Mesenchymal stem cell (in vitro differentiated cells and primary cell): Measurements from ENCODE around the gene TRPV4.

Experiments used
- DNase-seq: peaks from one replicate; pipeline ENCODE4 v3.0.0-alpha.2; 2013
- H2AFZ ChIP-seq: one replicate; pipeline ENCODE4 v1.6.1; 2013; ENCODE audit warnings: low read depth, mild to moderate bottlenecking, control low read depth, inconsistent platforms, low read length, moderate library complexity
- H2AK5ac ChIP-seq: 2 replicates; pipeline ENCODE4 v1.6.1; 2013; ENCODE audit warnings: low read length, moderate library complexity, mild to moderate bottlenecking, inconsistent platforms; ENCODE audit not compliant: severe bottlenecking
- H2BK120ac ChIP-seq: one replicate; pipeline ENCODE4 v1.6.1; 2013; ENCODE audit warnings: low read depth, mild to moderate bottlenecking, inconsistent platforms, low read length, moderate library complexity
- H2BK12ac ChIP-seq, 2 experiments: one replicate each; pipeline ENCODE4 v1.6.1; 2013; ENCODE audit warnings: inconsistent platforms in 2 of 2, low read length in 2 of 2, mild to moderate bottlenecking in 2 of 2, moderate library complexity in 2 of 2, control low read depth in 1 of 2
- H2BK15ac ChIP-seq: one replicate; pipeline ENCODE4 v1.6.1; 2013; ENCODE audit warnings: mild to moderate bottlenecking, low read depth, inconsistent platforms; ENCODE audit not compliant: poor library complexity, severe bottlenecking
- H2BK5ac ChIP-seq: 2 replicates; pipeline ENCODE4 v1.6.1; 2013; ENCODE audit warnings: low read depth, mild to moderate bottlenecking, low read length, control low read depth, inconsistent platforms; ENCODE audit not compliant: poor library complexity, severe bottlenecking
- H3K14ac ChIP-seq, 2 experiments: one replicate each; pipeline ENCODE4 v1.6.1; 2013; ENCODE audit warnings: inconsistent platforms in 2 of 2, low read length in 2 of 2, control low read depth in 1 of 2, mild to moderate bottlenecking in 1 of 2, moderate library complexity in 1 of 2
- H3K18ac ChIP-seq, 2 experiments: one replicate each; pipeline ENCODE4 v1.6.1; 2013; ENCODE audit warnings: inconsistent platforms in 2 of 2, low read length in 2 of 2, control low read depth in 1 of 2, low read depth in 1 of 2, mild to moderate bottlenecking in 1 of 2
- H3K23ac ChIP-seq, 2 experiments: one replicate each; pipeline ENCODE4 v1.6.1; 2013; ENCODE audit warnings: inconsistent platforms in 2 of 2, low read length in 2 of 2, mild to moderate bottlenecking in 2 of 2, moderate library complexity in 2 of 2, control low read depth in 1 of 2
- H3K27ac ChIP-seq: 2 replicates; pipeline ENCODE4 v1.5.1; 2013; ENCODE audit warnings: mild to moderate bottlenecking, moderate library complexity, low read length, control low read depth, inconsistent platforms; ENCODE audit not compliant: poor library complexity, severe bottlenecking
- H3K27me3 ChIP-seq, 2 experiments: 2 replicates each; pipeline versions ENCODE4 v1.6.1 to v1.7.0; 2013; ENCODE audit warnings: low read length in 2 of 2, mild to moderate bottlenecking in 2 of 2, moderate library complexity in 2 of 2, control low read depth in 1 of 2, inconsistent platforms in 1 of 2; ENCODE audit not compliant: control insufficient read depth in 1 of 2, insufficient read depth in 1 of 2
- H3K36me3 ChIP-seq, 2 experiments: 2 replicates each; pipeline versions ENCODE4 v1.6.1 to v1.7.0; 2013; ENCODE audit warnings: low read length in 2 of 2, control low read depth in 1 of 2, inconsistent platforms in 1 of 2, low read depth in 1 of 2, mild to moderate bottlenecking in 1 of 2; ENCODE audit not compliant: insufficient read depth in 2 of 2, control insufficient read depth in 1 of 2
- H3K4ac ChIP-seq, 2 experiments: one replicate each; pipeline ENCODE4 v1.6.1; 2013; ENCODE audit warnings: inconsistent platforms in 2 of 2, low read length in 2 of 2, mild to moderate bottlenecking in 2 of 2, moderate library complexity in 2 of 2, control low read depth in 1 of 2, low read depth in 1 of 2
- H3K4me1 ChIP-seq: 2 replicates; pipeline ENCODE4 v1.6.1; 2013; ENCODE audit warnings: low read depth, low read length, control low read depth; ENCODE audit not compliant: control insufficient read depth, insufficient read depth
- H3K4me2 ChIP-seq: 2 replicates; pipeline ENCODE4 v1.6.1; 2013; ENCODE audit warnings: low read length, mild to moderate bottlenecking, inconsistent platforms; ENCODE audit not compliant: poor library complexity, severe bottlenecking
- H3K4me3 ChIP-seq, 2 experiments: 2 replicates each; pipeline versions ENCODE4 v1.5.1 to v1.7.0; 2013; ENCODE audit warnings: low read length in 2 of 2, mild to moderate bottlenecking in 2 of 2, control low read depth in 1 of 2, low read depth in 1 of 2; ENCODE audit not compliant: insufficient read depth in 1 of 2
- H3K79me1 ChIP-seq: replicated peaks from 2 replicates; pipeline ENCODE4 v1.6.1; 2013; ENCODE audit warnings: mild to moderate bottlenecking, control low read depth, low read length, inconsistent platforms; ENCODE audit not compliant: poor library complexity, severe bottlenecking
- H3K9ac ChIP-seq: 2 replicates; pipeline ENCODE4 v1.7.0; 2013; ENCODE audit warnings: mild to moderate bottlenecking, low read length, moderate library complexity
- H3K9me3 ChIP-seq: 2 replicates; pipeline ENCODE4 v1.7.0; 2013; ENCODE audit warnings: mild to moderate bottlenecking, low read length; ENCODE audit not compliant: control insufficient read depth
- H4K8ac ChIP-seq: one replicate; pipeline ENCODE4 v1.6.1; 2013; ENCODE audit warnings: inconsistent platforms, mild to moderate bottlenecking, low read length, moderate library complexity
- H4K91ac ChIP-seq: one replicate; pipeline ENCODE4 v1.6.1; 2013; ENCODE audit warnings: mild to moderate bottlenecking, low read length, inconsistent platforms
- WGBS: methylation state at CpG from one replicate; pipeline ENCODE4 v1.1.7; 2013; ENCODE audit warnings: mixed read lengths; 5-methylcytosine and 5-hydroxymethylcytosine counted together

TRPV4 gene

DNA sequence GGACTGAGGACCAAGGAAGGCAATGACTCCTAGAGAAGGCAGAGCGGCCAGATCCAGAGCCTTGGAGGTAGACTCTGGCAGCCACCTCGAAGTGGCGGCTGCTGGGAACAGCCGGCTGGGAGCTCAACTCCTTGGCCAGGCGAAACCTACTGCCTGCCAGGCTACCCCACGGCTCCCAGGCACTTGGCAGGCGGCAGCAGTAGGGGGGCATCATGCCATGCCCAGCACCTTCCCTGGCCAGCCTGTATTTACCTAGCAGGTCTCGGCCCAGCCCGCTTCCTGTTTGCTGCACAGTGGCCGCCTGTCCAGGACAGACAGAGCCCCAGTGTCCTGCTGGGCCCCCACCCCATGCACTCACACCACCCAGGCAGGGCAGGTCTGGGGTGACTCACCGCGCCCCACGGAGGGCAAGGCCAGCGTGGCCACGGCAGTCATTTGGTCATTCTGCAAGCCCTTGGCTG, 10.2 kb downstream of the TRPV4 start:
- Histone ChIP-seq H4K8ac (no peak overlapping the region), H3K14ac (peak overlapping the region in 1 of 2 experiments; percentile 62), H3K36me3 (no peaks in the 10 kb centered on the region), H3K79me1 (peaks cover 3% of the 10 kb centered on the region), H2BK120ac (no peak overlapping the region), H3K18ac (peak overlapping the region in 1 of 2 experiments; percentile 25), H2AFZ (no peak overlapping the region), H3K4me3 (no peak overlapping the region), H2BK5ac (no peak overlapping the region), H3K4me2 (no peak overlapping the region), H3K27me3 (peaks cover 4 to 9% of the 10 kb centered on the region in 2 experiments), H3K9ac (no peak overlapping the region), H4K91ac (no peak overlapping the region), H2BK12ac (no peak overlapping the region), H2BK15ac (no peak overlapping the region), H3K27ac (no peak overlapping the region), H3K4ac (no peak overlapping the region), H3K4me1 (peaks cover 10% of the 10 kb centered on the region), H3K9me3 (no peaks in the 10 kb centered on the region), H3K23ac (peak overlapping the region in 1 of 2 experiments; percentile 27), H2AK5ac (no peak overlapping the region)
- DNase-seq: no peak
- WGBS: 82% methylated on average over 15 of the region's 15 CpGs

DNA sequence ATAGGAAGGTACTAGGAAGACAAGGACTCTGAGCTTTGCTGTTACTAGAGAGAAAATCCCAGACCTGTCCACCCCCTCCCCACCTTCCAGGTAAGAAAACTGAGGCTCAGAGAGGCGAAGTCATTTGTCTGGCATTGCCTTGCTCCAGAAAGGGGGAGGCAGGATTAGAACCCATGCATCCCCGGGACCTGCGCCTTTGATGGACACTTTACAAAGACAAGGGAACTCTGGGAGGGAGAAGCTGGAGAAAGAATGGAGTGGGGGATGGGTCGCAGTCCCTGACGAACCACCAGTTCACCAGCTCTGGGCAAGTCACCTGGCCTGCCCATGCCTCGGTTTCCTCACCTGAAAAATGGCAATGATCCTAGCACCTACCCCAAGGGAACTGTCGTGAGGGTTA, 10.8 kb downstream of the TRPV4 start:
- no peak overlapping the region for H2BK5ac ChIP-seq
- no peak overlapping the region for H2AFZ ChIP-seq
- 77% methylated on average over 7 of the region's 7 CpGs for WGBS
- H3K9me3 ChIP-seq: no peaks in the 10 kb centered on the region
- peaks cover 10% of the 10 kb centered on the region for H3K4me1 ChIP-seq
- H3K18ac ChIP-seq: no peak overlapping the region
- H2BK15ac ChIP-seq: no peak overlapping the region
- no peaks in the 10 kb centered on the region for H3K36me3 ChIP-seq
- DNase-seq: no peak
- H3K27ac ChIP-seq: no peak overlapping the region
- no peak overlapping the region for H3K14ac ChIP-seq
- H2BK120ac ChIP-seq: no peak overlapping the region
- H3K4me3 ChIP-seq: no peak overlapping the region
- no peak overlapping the region for H3K9ac ChIP-seq
- no peak overlapping the region for H4K91ac ChIP-seq
- peaks cover 4 to 9% of the 10 kb centered on the region in 2 experiments for H3K27me3 ChIP-seq
- peaks cover 3% of the 10 kb centered on the region for H3K79me1 ChIP-seq
- H3K4me2 ChIP-seq: no peak overlapping the region
- no peak overlapping the region for H3K4ac ChIP-seq
- no peak overlapping the region for H4K8ac ChIP-seq
- H2BK12ac ChIP-seq: no peak overlapping the region
- no peak overlapping the region for H3K23ac ChIP-seq
- H2AK5ac ChIP-seq: no peak overlapping the region

DNA sequence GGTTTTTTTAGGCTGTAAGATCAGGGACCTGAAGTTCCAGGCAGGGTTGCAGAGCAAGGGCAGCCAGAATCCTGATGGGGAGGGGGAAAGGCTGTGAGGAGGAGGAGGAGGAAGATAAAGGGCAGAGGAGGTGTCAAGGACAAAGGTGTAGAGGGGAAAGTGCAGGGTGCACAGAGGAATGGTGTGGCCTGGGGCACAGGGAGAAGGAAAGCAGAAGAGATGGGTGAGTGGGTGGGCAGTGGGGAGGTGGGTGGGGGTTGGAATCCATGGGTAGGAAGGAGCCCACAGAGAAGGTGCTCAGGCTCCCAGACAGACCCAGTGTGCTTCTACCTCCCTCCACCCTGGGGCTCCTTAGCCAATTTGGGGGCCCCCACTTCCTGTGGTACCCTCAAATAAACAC, 11.2 kb downstream of the TRPV4 start:
- Histone ChIP-seq H2BK120ac (no peak overlapping the region), H2AFZ (no peak overlapping the region), H2BK12ac (no peak overlapping the region), H3K27me3 (peaks cover 4 to 9% of the 10 kb centered on the region in 2 experiments), H3K23ac (no peak overlapping the region), H3K18ac (no peak overlapping the region), H3K36me3 (no peaks in the 10 kb centered on the region), H4K91ac (no peak overlapping the region), H3K79me1 (peaks cover 3% of the 10 kb centered on the region), H3K9ac (no peak overlapping the region), H4K8ac (no peak overlapping the region), H3K4me2 (no peak overlapping the region), H2BK15ac (no peak overlapping the region), H3K27ac (no peak overlapping the region), H2BK5ac (no peak overlapping the region), H3K4me3 (no peak overlapping the region), H2AK5ac (no peak overlapping the region), H3K14ac (no peak overlapping the region), H3K4ac (no peak overlapping the region), H3K4me1 (peaks cover 10% of the 10 kb centered on the region), H3K9me3 (no peaks in the 10 kb centered on the region)
- DNase-seq: no peak

DNA sequence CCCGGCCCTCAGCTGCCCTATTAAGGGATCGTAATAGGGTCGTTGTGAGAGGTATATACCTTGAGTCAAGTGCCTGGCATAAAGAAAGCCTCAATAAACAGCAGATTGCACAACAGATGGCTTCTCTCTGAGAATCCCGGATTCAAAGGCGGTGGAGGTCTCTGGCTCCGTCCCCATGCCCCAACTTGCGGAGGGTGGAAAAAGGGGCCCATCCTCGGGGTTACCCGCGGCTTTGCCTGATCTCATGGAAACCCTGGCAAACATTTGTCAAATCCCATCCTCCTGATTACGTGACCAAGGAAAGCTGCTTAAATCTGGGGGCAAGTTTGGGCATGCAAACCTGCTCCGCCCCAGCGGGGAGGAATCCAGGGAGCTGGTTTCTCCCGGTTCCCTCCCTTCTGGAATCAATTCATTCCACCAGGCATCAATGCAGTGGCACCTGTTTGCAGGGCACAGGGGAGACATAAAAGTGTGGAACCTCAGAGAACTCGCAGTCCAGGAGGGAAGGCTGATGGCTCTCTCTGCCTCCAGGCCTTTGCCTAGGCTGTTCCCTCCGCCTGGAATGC, 12.3 kb downstream of the TRPV4 start:
- peaks cover 10% of the 10 kb centered on the region for H3K4me1 ChIP-seq
- no peak overlapping the region for H4K8ac ChIP-seq
- no peak overlapping the region for H2BK5ac ChIP-seq
- H3K27me3 ChIP-seq: peaks cover 4 to 11% of the 10 kb centered on the region in 2 experiments
- no peaks in the 10 kb centered on the region for H3K9me3 ChIP-seq
- H2AK5ac ChIP-seq: no peak overlapping the region
- H3K18ac ChIP-seq: no peak overlapping the region
- H3K4ac ChIP-seq: no peak overlapping the region
- no peak overlapping the region for H4K91ac ChIP-seq
- H3K14ac ChIP-seq: no peak overlapping the region
- no peak overlapping the region for H2BK120ac ChIP-seq
- no peak overlapping the region for H2BK15ac ChIP-seq
- 89% methylated on average over 16 of the region's 16 CpGs for WGBS
- H2BK12ac ChIP-seq: no peak overlapping the region
- DNase-seq: no peak
- H3K4me2 ChIP-seq: no peak overlapping the region
- H3K27ac ChIP-seq: no peak overlapping the region
- H3K23ac ChIP-seq: no peak overlapping the region
- H3K36me3 ChIP-seq: no peaks in the 10 kb centered on the region
- no peak overlapping the region for H3K4me3 ChIP-seq
- H3K79me1 ChIP-seq: peaks cover 3% of the 10 kb centered on the region
- no peak overlapping the region for H3K9ac ChIP-seq
- H2AFZ ChIP-seq: no peak overlapping the region
